Amniotic stem cell (primary cell): ENCODE results near the gene ARHGEF3.

Experiments
- DNase-seq: peaks from one replicate; lab custom pipeline; 2025; lab: John Stamatoyannopoulos, UW

The ARHGEF3 gene

GRCh38 chr3:56801662-56802377 is at the start of gene ARHGEF3:
Gene ARHGEF3 (minus strand): TSS chr3:56801949. CDS start chr3:56801798, 151 bp downstream.
- DNase-seq: peak; percentile 46

GRCh38 chr3:56849698-56850097 is 47.9 kb upstream of the ARHGEF3 start:
- DNase-seq: no peak

GRCh38 chr3:56845505-56845904 is 43.8 kb upstream of the ARHGEF3 start:
- DNase-seq: no peak

GRCh38 chr3:56844536-56844935 is 42.8 kb upstream of the ARHGEF3 start:
- DNase-seq: no peak

- peak; percentile 40 for DNase-seq
Observed at GRCh38 chr3:56839784-56840715, 38.3 kb upstream of the ARHGEF3 start.

GRCh38 chr3:56838448-56838847 is 36.7 kb upstream of the ARHGEF3 start:
- no peak for DNase-seq

GRCh38 chr3:56837196-56837955 is 35.6 kb upstream of the ARHGEF3 start:
- DNase-seq: no peak

GRCh38 chr3:56836276-56837163 is 34.8 kb upstream of the ARHGEF3 start:
- DNase-seq: no peak

GRCh38 chr3:56835650-56836227 is 34.0 kb upstream of the ARHGEF3 start:
- DNase-seq: no peak

GRCh38 chr3:56833536-56833935 is 31.8 kb upstream of the ARHGEF3 start:
- no peak for DNase-seq

GRCh38 chr3:56833022-56833421 is 31.3 kb upstream of the ARHGEF3 start:
- DNase-seq: no peak

GRCh38 chr3:56831572-56831971 is 29.8 kb upstream of the ARHGEF3 start:
- DNase-seq: no peak

GRCh38 chr3:56830884-56831283 is 29.1 kb upstream of the ARHGEF3 start:
- DNase-seq: no peak

GRCh38 chr3:56829533-56829932 is 27.8 kb upstream of the ARHGEF3 start:
- no peak for DNase-seq

- DNase-seq: no peak
Observed at GRCh38 chr3:56826831-56827722, 25.3 kb upstream of the ARHGEF3 start.

- no peak for DNase-seq
Observed at GRCh38 chr3:56825567-56826438, 24.1 kb upstream of the ARHGEF3 start.

- no peak for DNase-seq
Observed at GRCh38 chr3:56823984-56824703, 22.4 kb upstream of the ARHGEF3 start.

GRCh38 chr3:56823421-56823926 is 21.7 kb upstream of the ARHGEF3 start:
- DNase-seq: no peak
